ENCODE data around the gene TTF1.

TTF1 gene

DNA sequence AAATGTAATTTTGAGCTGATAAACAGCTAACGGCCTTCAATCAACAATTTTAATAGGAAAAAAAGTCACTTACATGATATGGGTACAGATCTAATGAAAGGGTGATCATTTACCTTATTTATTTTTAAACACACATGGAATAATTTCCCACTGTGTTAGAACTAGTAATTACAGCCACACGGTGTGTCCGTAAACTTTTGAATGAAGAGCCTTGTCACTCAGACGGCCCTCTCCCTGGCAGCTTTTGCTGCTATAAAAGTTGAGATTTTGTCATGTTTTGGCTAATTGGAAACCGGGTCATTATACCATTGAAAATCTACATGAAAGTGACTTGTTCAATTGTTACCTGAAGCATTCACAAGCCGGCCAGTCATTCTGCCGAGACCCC lies 19.0 kb upstream of the TTF1 start:
- no peak for DNase-seq (ENCODE audit: extremely low read depth, low read depth)
- TF ChIP-seq, protein P1, sequence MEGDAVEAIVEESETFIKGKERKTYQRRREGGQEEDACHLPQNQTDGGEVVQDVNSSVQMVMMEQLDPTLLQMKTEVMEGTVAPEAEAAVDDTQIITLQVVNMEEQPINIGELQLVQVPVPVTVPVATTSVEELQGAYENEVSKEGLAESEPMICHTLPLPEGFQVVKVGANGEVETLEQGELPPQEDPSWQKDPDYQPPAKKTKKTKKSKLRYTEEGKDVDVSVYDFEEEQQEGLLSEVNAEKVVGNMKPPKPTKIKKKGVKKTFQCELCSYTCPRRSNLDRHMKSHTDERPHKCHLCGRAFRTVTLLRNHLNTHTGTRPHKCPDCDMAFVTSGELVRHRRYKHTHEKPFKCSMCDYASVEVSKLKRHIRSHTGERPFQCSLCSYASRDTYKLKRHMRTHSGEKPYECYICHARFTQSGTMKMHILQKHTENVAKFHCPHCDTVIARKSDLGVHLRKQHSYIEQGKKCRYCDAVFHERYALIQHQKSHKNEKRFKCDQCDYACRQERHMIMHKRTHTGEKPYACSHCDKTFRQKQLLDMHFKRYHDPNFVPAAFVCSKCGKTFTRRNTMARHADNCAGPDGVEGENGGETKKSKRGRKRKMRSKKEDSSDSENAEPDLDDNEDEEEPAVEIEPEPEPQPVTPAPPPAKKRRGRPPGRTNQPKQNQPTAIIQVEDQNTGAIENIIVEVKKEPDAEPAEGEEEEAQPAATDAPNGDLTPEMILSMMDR (IDR thresholded peaks at IDR 0.05; ENCODE audit: low read depth, low read length) = no peak

DNA sequence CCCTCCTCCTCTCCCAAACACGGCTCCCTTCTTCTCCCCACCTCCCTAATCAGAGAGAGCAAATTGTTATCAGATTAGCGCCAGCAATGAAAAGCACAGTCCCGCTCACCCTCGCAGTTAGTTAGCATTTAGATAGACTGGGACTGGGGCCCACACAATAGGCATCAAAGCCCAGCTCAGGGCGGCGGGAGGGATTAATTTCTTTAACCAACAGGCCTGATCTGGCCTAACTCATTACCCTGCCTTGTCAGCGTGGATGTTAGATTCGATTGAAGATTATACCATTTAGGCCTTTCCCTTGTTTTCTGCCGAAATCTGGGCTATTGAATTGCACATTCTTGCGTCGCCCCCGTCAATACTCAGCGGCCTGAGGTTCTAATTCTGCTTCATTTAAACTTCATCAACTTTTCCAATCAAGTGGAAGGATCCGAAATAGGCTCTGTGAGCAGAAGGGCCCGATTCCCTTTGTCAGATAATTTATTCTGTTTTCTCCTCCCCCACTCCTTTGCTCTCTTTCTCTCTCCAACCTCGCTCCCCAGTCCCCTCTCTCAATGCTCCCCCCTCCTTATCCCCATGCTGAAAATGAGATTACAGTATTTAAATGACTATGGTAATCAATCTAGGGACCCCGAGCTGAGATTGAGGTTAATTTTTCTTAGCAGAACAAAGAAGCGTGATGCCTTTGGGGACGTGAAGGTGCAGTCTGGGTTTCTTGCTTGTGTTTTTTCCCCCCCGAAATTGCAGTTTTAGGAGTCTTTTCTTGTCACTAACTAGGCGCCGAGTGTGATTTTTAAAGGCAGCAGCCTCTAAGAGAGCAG lies 18.4 kb upstream of the TTF1 start:
- DNase-seq (ENCODE audit: extremely low read depth, low read depth) = no peak
- TF ChIP-seq, protein P1 (IDR thresholded peaks at IDR 0.05; ENCODE audit: low read depth, low read length) = no peak

DNA sequence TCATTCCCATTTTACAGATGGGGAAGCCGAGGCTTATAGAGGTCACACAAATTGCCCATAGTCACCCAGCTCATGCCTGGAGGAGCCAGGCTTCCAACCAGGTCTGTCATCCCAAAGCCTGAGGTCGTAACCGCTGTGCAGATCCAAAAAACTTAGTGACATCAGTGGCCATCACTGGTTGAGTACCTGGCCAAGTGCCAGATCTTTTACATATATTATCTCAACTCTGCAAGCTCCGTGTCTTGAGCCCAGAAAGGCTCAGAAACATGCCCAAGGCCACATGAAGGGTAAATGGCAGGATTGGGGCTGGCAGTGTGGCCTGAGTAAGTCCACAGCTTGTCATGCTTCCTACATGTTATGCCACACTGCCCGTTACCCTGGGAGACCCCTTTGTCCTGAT lies 16.9 kb upstream of the TTF1 start:
- TF ChIP-seq, protein P1 (IDR thresholded peaks at IDR 0.05; ENCODE audit: low read depth, low read length) = no peak
- no peak for DNase-seq (ENCODE audit: extremely low read depth, low read depth)

DNA sequence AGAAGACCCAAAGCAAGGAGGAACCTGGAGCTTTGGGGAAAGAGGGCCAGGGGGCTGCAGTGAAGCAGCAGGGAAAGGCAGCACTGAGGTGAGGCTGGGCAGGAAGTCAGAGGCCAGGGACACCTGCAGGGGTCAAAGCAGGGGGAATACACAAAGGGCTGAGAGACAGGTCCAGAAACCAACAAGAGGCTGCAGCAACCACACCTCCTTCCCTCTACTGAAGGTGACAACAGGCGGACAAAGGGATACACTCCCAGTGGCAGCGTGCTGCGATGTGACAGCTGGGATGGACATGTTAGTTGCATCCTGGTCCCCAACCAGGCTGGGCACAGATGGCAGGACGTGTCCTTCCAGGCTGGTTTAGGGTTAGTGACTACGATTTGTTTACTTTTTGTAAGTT lies 15.9 kb upstream of the TTF1 start:
- TF ChIP-seq, protein P1 (IDR thresholded peaks at IDR 0.05; ENCODE audit: low read depth, low read length) = no peak
- DNase-seq (ENCODE audit: extremely low read depth, low read depth) = no peak

DNA sequence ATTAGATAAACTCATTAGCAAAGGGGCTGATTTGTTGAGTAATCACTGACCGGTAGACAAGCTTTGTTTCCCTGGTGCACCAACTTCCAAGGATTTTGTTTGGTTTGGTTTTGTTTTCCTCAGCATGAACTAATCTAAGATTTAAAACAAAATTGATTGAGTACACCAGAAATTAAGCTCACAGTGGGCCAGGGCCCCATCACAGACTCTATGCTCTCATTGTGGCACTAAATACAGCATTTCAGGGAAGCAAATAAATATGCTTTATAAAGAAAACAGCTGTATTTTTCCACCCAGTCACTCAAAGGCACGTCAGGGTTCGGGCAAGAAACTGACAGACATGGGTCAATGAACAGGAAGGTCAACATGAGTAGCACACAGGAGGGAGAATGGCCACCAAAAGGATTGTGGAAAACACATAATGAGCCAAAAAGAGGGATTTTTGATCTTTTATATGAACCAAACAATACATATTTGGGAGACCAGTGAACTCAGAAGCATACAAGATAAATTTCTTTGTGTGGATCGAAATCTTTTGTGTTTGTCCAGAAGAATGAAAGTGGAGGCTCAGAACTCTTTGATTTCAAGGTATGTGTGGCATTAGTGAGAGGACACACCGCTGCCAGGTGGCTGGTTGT lies 12.2 kb upstream of the TTF1 start:
- no peak for DNase-seq (ENCODE audit: extremely low read depth, low read depth)
- TF ChIP-seq, protein P1 (IDR thresholded peaks at IDR 0.05; ENCODE audit: low read depth, low read length) = no peak

DNA sequence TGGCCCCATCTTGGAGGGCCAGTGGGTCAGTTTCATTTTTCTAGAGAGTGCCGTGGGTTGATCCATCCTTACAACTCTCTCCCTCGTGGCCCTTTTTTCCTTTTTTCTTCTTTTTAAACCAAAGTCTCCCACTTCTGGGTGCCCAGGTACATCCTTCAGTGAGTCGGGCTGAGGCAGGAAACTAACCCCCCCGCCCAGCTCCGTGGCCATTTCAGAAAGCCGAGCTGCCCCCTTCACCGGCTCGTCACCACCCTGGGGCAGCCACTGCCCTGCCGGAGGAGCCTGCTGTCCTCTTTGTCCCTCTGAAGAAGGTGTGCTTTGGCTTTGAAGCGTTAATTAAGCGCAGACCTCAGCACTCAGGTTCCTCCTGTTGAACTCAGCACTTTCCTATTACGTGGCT lies 8.5 kb upstream of the TTF1 start:
- TF ChIP-seq, protein P1 (IDR thresholded peaks at IDR 0.05; ENCODE audit: low read depth, low read length) = no peak
- DNase-seq (ENCODE audit: extremely low read depth, low read depth) = no peak

DNA sequence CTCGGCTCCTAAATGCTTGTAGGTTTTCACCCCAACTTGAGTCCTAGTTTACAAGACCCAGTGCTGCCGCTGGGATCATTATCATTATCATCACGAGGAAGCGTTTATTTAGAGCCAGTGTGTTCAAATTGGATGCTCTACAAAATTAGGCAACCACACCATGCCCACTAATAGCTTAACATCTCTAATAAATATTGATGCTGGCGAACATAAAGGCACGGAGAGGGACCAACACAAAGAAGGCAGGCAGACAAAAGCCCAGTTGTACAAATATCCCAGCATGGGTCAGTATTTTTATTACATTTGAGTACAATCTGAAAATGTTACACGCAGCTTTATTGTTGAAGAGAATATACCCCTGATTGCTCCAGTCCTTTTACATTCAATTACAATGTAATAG lies 8.1 kb upstream of the TTF1 start:
- TF ChIP-seq, protein P1 (IDR thresholded peaks at IDR 0.05; ENCODE audit: low read depth, low read length) = no peak
- no peak for DNase-seq (ENCODE audit: extremely low read depth, low read depth)

Data from AG09319 (cell line).